Testis (tissue), 2 donors: ENCODE results near the gene UGT1A5.

ENCODE experiments used
- POLR2A ChIP-seq: fragments of 450-650 bp; IDR thresholded peaks from one replicate; pipeline ENCODE4 v1.6.1; 2017; ENCODE audit warnings: antibody characterized with exemption, mild to moderate bottlenecking, moderate library complexity
- TF ChIP-seq, protein P1 (sequence below), 3 experiments: fragments of 450-650 bp in 2 of 3; fragments of 200-600 bp in 1 of 3; sonication (generic) in 1 of 3; IDR thresholded peaks; one replicate each; pipeline ENCODE4 v1.5.1; 2016 to 2019; ENCODE audit warnings: antibody characterized with exemption in 3 of 3, mild to moderate bottlenecking in 2 of 3, moderate library complexity in 1 of 3

DNA sequence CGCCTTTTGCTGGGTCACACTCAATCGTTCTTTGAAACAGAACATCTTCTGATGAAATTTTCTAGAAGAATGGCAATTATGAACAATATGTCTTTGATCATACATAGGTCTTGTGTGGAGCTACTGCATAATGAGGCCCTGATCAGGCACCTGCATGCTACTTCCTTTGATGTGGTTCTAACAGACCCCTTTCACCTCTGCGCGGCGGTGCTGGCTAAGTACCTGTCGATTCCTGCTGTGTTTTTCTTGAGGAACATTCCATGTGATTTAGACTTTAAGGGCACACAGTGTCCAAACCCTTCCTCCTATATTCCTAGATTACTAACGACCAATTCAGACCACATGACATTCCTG, 532 bp downstream of the UGT1A5 start:
- TF ChIP-seq, protein P1, sequence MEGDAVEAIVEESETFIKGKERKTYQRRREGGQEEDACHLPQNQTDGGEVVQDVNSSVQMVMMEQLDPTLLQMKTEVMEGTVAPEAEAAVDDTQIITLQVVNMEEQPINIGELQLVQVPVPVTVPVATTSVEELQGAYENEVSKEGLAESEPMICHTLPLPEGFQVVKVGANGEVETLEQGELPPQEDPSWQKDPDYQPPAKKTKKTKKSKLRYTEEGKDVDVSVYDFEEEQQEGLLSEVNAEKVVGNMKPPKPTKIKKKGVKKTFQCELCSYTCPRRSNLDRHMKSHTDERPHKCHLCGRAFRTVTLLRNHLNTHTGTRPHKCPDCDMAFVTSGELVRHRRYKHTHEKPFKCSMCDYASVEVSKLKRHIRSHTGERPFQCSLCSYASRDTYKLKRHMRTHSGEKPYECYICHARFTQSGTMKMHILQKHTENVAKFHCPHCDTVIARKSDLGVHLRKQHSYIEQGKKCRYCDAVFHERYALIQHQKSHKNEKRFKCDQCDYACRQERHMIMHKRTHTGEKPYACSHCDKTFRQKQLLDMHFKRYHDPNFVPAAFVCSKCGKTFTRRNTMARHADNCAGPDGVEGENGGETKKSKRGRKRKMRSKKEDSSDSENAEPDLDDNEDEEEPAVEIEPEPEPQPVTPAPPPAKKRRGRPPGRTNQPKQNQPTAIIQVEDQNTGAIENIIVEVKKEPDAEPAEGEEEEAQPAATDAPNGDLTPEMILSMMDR (IDR thresholded peaks at IDR 0.05) = no peak
- TF ChIP-seq POLR2A = no peak
